Liver (tissue), 2 donors: ENCODE data around the gene ADGRF5.

Source experiments
- ATF3 ChIP-seq: IDR thresholded peaks from 2 replicates; pipeline ENCODE4 v1.6.1; 2016; ENCODE audit warnings: antibody characterized with exemption
- JUND ChIP-seq, 2 donors: IDR thresholded peaks; 2 replicates each; pipeline ENCODE4 v1.6.1; 2016; ENCODE audit warnings: antibody characterized with exemption in 2 of 2
- donor health status: healthy.

- no peak for TF ChIP-seq JUND (IDR thresholded peaks at IDR 0.05)
- TF ChIP-seq ATF3, result no peak
Observed at GRCh38 chr6:46832816-46833215, 88.9 kb downstream of the ADGRF5 start.
